A673 (cell line): ENCODE measurements around the gene TCF25.

Source experiments
- EZH2 ChIP-seq: fragments of 200-600 bp; sonication (generic); IDR thresholded peaks from 2 replicates; pipeline ENCODE4 v1.6.1; 2017; ENCODE audit warnings: borderline replicate concordance, low read depth, mild to moderate bottlenecking, mixed read lengths, antibody characterized with exemption, low read length; ENCODE audit not compliant: poor library complexity, severe bottlenecking
- TF ChIP-seq, protein P1 (sequence below): fragments of 300-800, 200-600 bp; sonication (generic); conservative IDR thresholded peaks from 2 replicates; pipeline ENCODE4 v1.5.1; 2017; ENCODE audit warnings: low read depth, mild to moderate bottlenecking, antibody characterized with exemption, low read length, moderate library complexity, mixed read lengths

- TF ChIP-seq, protein P1, sequence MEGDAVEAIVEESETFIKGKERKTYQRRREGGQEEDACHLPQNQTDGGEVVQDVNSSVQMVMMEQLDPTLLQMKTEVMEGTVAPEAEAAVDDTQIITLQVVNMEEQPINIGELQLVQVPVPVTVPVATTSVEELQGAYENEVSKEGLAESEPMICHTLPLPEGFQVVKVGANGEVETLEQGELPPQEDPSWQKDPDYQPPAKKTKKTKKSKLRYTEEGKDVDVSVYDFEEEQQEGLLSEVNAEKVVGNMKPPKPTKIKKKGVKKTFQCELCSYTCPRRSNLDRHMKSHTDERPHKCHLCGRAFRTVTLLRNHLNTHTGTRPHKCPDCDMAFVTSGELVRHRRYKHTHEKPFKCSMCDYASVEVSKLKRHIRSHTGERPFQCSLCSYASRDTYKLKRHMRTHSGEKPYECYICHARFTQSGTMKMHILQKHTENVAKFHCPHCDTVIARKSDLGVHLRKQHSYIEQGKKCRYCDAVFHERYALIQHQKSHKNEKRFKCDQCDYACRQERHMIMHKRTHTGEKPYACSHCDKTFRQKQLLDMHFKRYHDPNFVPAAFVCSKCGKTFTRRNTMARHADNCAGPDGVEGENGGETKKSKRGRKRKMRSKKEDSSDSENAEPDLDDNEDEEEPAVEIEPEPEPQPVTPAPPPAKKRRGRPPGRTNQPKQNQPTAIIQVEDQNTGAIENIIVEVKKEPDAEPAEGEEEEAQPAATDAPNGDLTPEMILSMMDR = no peak
- TF ChIP-seq EZH2 = no peak
Observed at GRCh38 chr16:89919535-89920406, 46.4 kb downstream of the TCF25 start.
